SK-N-SH (cell line): ENCODE data around the gene ELMO1. TPM values are rescaled to one million over a fixed set of nuclear protein-coding genes. Genes with fewer than 3 reads are reported as not detected.

ENCODE experiments used
- CTCF ChIA-PET: fragments of 300-600, 350-600 bp; formaldehyde crosslinking; extraction: SDS; loops from one replicate; lab custom pipeline; 2021; lab: Yijun Ruan, JAX
- POLR2A ChIA-PET: fragments of 350-600 bp; sonication (Branson Sonifier 250); formaldehyde crosslinking; extraction: SDS; loops from one replicate; lab custom pipeline; 2020; ENCODE audit warnings: antibody characterized with exemption, inconsistent platforms; lab: Yijun Ruan, JAX
- DNase-seq: peaks from one replicate; pipeline ENCODE4 v3.0.0; 2012
- H2AFZ ChIP-seq: fragments of 200-600 bp; sonication (generic); 2 replicates; pipeline ENCODE4 v1.8.1; 2016; ENCODE audit warnings: antibody characterized with exemption, mild to moderate bottlenecking, low read depth
- H3F3A ChIP-seq: fragments of 200-600 bp; sonication (generic); replicated peaks from 2 replicates; pipeline ENCODE3; 2016; ENCODE audit warnings: antibody characterized with exemption, mild to moderate bottlenecking; ENCODE audit not compliant: insufficient read depth
- H3K27ac ChIP-seq, 2 experiments: fragments of 200-500 bp in 1 of 2; fragments of 200-600 bp in 1 of 2; sonication (Bioruptor generic) in 1 of 2; sonication (generic), shearing (Covaris generic) in 1 of 2; 2 replicates each; pipeline versions ENCODE4 v1.5.1 to v1.6.1; 2014 to 2016; ENCODE audit warnings: low read depth in 2 of 2, inconsistent platforms in 1 of 2, low read length in 1 of 2, mild to moderate bottlenecking in 1 of 2, mixed read lengths in 1 of 2
- H3K27me3 ChIP-seq: fragments of 200-600 bp; sonication (generic), shearing (Covaris generic); 2 replicates; pipeline ENCODE4 v1.6.1; 2016; ENCODE audit warnings: mixed run types; ENCODE audit not compliant: insufficient read depth
- H3K36me3 ChIP-seq, 2 experiments: fragments of 200-500 bp in 1 of 2; fragments of 200-600 bp in 1 of 2; sonication (Bioruptor generic) in 1 of 2; sonication (generic) in 1 of 2; replicated peaks in 1 of 2; 2 replicates each; pipeline versions ENCODE3 to v1.5.1; 2014 to 2016; ENCODE audit warnings: low read length in 1 of 2, mild to moderate bottlenecking in 1 of 2; ENCODE audit not compliant: insufficient read depth in 2 of 2, control insufficient read depth in 1 of 2
- H3K4me1 ChIP-seq, 2 experiments: fragments of 200-500 bp in 1 of 2; fragments of 200-600 bp in 1 of 2; sonication (Bioruptor generic) in 1 of 2; sonication (generic), shearing (Covaris generic) in 1 of 2; 2 replicates each; pipeline versions ENCODE4 v1.5.1 to v1.6.1; 2014 to 2016; ENCODE audit warnings: low read depth in 1 of 2, low read length in 1 of 2, mixed run types in 1 of 2; ENCODE audit not compliant: insufficient read depth in 2 of 2, control insufficient read depth in 1 of 2
- H3K4me2 ChIP-seq: fragments of 200-600 bp; sonication (generic), shearing (Covaris generic); 2 replicates; pipeline ENCODE4 v1.6.1; 2017; ENCODE audit warnings: mixed run types
- H3K4me3 ChIP-seq, 2 experiments: fragments of 200-500 bp in 1 of 2; fragments of 200-600 bp in 1 of 2; sonication (Bioruptor generic) in 1 of 2; sonication (generic), shearing (Covaris generic) in 1 of 2; 2 replicates each; pipeline versions ENCODE4 v1.5.1 to v1.8.1; 2014 to 2016; ENCODE audit warnings: low read depth in 2 of 2, inconsistent platforms in 1 of 2, low read length in 1 of 2, mild to moderate bottlenecking in 1 of 2, mixed read lengths in 1 of 2, moderate library complexity in 1 of 2
- H3K79me2 ChIP-seq: fragments of 200-600 bp; sonication (generic); 2 replicates; pipeline ENCODE4 v1.8.1; 2017; ENCODE audit warnings: mild to moderate bottlenecking; ENCODE audit not compliant: insufficient read depth
- H3K9ac ChIP-seq: fragments of 200-600 bp; sonication (generic); 2 replicates; pipeline ENCODE4 v1.6.1; 2017; ENCODE audit warnings: mixed run types
- H3K9me2 ChIP-seq: fragments of 200-600 bp; sonication (generic); 2 replicates; pipeline ENCODE4 v1.6.1; 2017; ENCODE audit warnings: mixed run types
- H3K9me3 ChIP-seq: fragments of 200-600 bp; sonication (generic); 2 replicates; pipeline ENCODE4 v1.6.1; 2017; ENCODE audit warnings: mixed run types, mild to moderate bottlenecking, moderate library complexity
- H4K20me1 ChIP-seq: fragments of 200-600 bp; sonication (generic); 2 replicates; pipeline ENCODE4 v1.6.1; 2017; ENCODE audit warnings: mild to moderate bottlenecking, mixed run types; ENCODE audit not compliant: insufficient read depth
- CHD2 ChIP-seq: fragments of 150-350 bp; IDR thresholded peaks from 2 replicates; pipeline ENCODE4 v1.6.1; 2018; ENCODE audit warnings: low read length; ENCODE audit not compliant: partially characterized antibody
- ELF1 ChIP-seq: IDR thresholded peaks from 2 replicates; pipeline ENCODE4 v1.4.0; 2012
- EZH2phosphoT487 ChIP-seq: fragments of 200-600 bp; sonication (generic); IDR thresholded peaks from 2 replicates; pipeline ENCODE4 v1.6.1; 2017; ENCODE audit warnings: low read depth, mixed run types, mild to moderate bottlenecking, antibody characterized with exemption, moderate library complexity, borderline replicate concordance
- FOSL2 ChIP-seq: IDR thresholded peaks from 2 replicates; pipeline ENCODE4 v1.4.0; 2012; ENCODE audit warnings: low read depth, mild to moderate bottlenecking, moderate library complexity, borderline replicate concordance
- FOXM1 ChIP-seq: IDR thresholded peaks from 2 replicates; pipeline ENCODE4 v1.4.0; 2012; ENCODE audit warnings: low read depth, mild to moderate bottlenecking
- GATA2 ChIP-seq: sonication (generic); formaldehyde crosslinking; IDR thresholded peaks from 2 replicates; pipeline ENCODE4 v1.5.0; 2020; ENCODE audit warnings: mild to moderate bottlenecking, missing genetic modification reagents
- JUND ChIP-seq: IDR thresholded peaks from 2 replicates; pipeline ENCODE4 v1.4.0; 2012
- MEF2A ChIP-seq: IDR thresholded peaks from 2 replicates; pipeline ENCODE4 v1.4.0; 2012; ENCODE audit warnings: low read depth, borderline replicate concordance
- PBX3 ChIP-seq: IDR thresholded peaks from 2 replicates; pipeline ENCODE4; 2012
- RAD21 ChIP-seq: IDR thresholded peaks from 2 replicates; pipeline ENCODE4 v1.6.1; 2012; ENCODE audit warnings: mild to moderate bottlenecking, low read length
- RCOR1 ChIP-seq: fragments of 150-350 bp; IDR thresholded peaks from 2 replicates; pipeline ENCODE4 v1.6.1; 2017; ENCODE audit warnings: antibody characterized with exemption, low read length
- RFX5 ChIP-seq: IDR thresholded peaks from 2 replicates; pipeline ENCODE4 v1.6.1; 2012; ENCODE audit warnings: mild to moderate bottlenecking, improper control_type of control experiment, low read length
- SIN3A ChIP-seq: IDR thresholded peaks from 2 replicates; pipeline ENCODE4 v1.6.1; 2012; ENCODE audit warnings: low read depth, mild to moderate bottlenecking, low read length, moderate library complexity, borderline replicate concordance
- TAF1 ChIP-seq: IDR thresholded peaks from 2 replicates; pipeline ENCODE4 v1.6.1; 2012; ENCODE audit warnings: low read depth, mild to moderate bottlenecking, low read length, moderate library complexity, borderline replicate concordance
- TEAD4 ChIP-seq: IDR thresholded peaks from 2 replicates; pipeline ENCODE4 v1.4.0; 2012; ENCODE audit warnings: mild to moderate bottlenecking, borderline replicate concordance; ENCODE audit not compliant: insufficient read depth
- USF1 ChIP-seq: IDR thresholded peaks from 2 replicates; pipeline ENCODE4 v1.4.0; 2012; ENCODE audit warnings: low read depth, borderline replicate concordance
- WGBS: methylation state at CpG from one replicate; pipeline ENCODE4 v1.1.6; 2017; ENCODE audit warnings: low lambda C conversion rate; 5-methylcytosine and 5-hydroxymethylcytosine counted together
- polyA plus RNA-seq, 3 experiments: library from polyadenylated mRNA; depleted of rRNA; stranded (reverse); fragments of >200 nt; gene quantifications; 2 replicates each; pipeline ENCODE4 v1.2.3, GENCODE V29; 2012
- TF ChIP-seq, protein P1 (sequence below): IDR thresholded peaks from 2 replicates; pipeline ENCODE4 v1.4.0; 2012; ENCODE audit warnings: low read depth

Gene ELMO1
- polyA plus RNA-seq, 1 of the 3 experiments (the other 2 are of a cell fraction): 0.64 TPM

- ChIA-PET POLR2A (no interaction called here), CTCF (interaction anchor here (1.0 to 1.9 kb wide), 4 partner anchors 9 to 581 kb away, joined by 3 to 5 read pairs (median 4); no protein-coding TSS in a partner anchor)
- TF ChIP-seq JUND (no peak), MEF2A (no peak), CHD2 (no peak), FOXM1 (no peak), FOSL2 (no peak), EZH2phosphoT487 (no peak), SIN3A (no peak), PBX3 (no peak), RFX5 (no peak), RAD21 (no peak), TAF1 (no peak), USF1 (no peak), TEAD4 (no peak)
- TF ChIP-seq, protein P1, sequence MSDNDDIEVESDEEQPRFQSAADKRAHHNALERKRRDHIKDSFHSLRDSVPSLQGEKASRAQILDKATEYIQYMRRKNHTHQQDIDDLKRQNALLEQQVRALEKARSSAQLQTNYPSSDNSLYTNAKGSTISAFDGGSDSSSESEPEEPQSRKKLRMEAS: no peak
- H3K4me3 ChIP-seq: no peak overlapping the region
- H4K20me1 ChIP-seq: no peaks in the 10 kb centered on the region
- no peaks in the 10 kb centered on the region for H3K9me3 ChIP-seq
- no peak overlapping the region for H3K4me2 ChIP-seq
- no peak for DNase-seq
- no peak overlapping the region for H2AFZ ChIP-seq
- H3F3A ChIP-seq: no peaks in the 10 kb centered on the region
- no peak overlapping the region for H3K27ac ChIP-seq
- no peaks in the 10 kb centered on the region; a peak in 1 of 4 replicates for H3K4me1 ChIP-seq
- H3K36me3 ChIP-seq: no peaks in the 10 kb centered on the region
- no peak overlapping the region for H3K9ac ChIP-seq
- no peaks in the 10 kb centered on the region for H3K27me3 ChIP-seq
- 59% methylated on average over 1 of the region's 1 CpG for WGBS
- no peaks in the 10 kb centered on the region for H3K79me2 ChIP-seq
- no peaks in the 10 kb centered on the region; the same call in 1 of the 2 replicates for H3K9me2 ChIP-seq
These were observed 379.8 kb downstream of the ELMO1 start for GRCh38 chr7:37068902-37069301.

GRCh38 chr7:37068038-37068437 lies 380.6 kb downstream of the ELMO1 start:
- no peak for DNase-seq
- 55% methylated on average over 4 of the region's 4 CpGs for WGBS
- ChIA-PET POLR2A (no interaction called here), CTCF (interaction anchor here (1.0 kb wide), 1 partner anchor 114 kb away, joined by 5 read pairs; no protein-coding TSS in a partner anchor)
- H3K9ac ChIP-seq: no peak overlapping the region
- no peaks in the 10 kb centered on the region for H3K79me2 ChIP-seq
- H3K9me2 ChIP-seq: no peaks in the 10 kb centered on the region; the same call in 1 of the 2 replicates
- no peaks in the 10 kb centered on the region for H4K20me1 ChIP-seq
- no peaks in the 10 kb centered on the region for H3K27me3 ChIP-seq
- TF ChIP-seq ELF1 (no peak), GATA2 (no peak), RCOR1 (no peak)
- H3K4me2 ChIP-seq: no peak overlapping the region
- no peak overlapping the region for H3K4me3 ChIP-seq
- H3K4me1 ChIP-seq: peaks cover 0 to 2% of the 10 kb centered on the region in 2 experiments; a peak in 2 of 4 replicates
- no peak overlapping the region for H3K27ac ChIP-seq
- H3F3A ChIP-seq: no peaks in the 10 kb centered on the region
- H3K36me3 ChIP-seq: no peaks in the 10 kb centered on the region
- no peak overlapping the region for H2AFZ ChIP-seq
- H3K9me3 ChIP-seq: no peaks in the 10 kb centered on the region
